ENCODE measurements around the gene DNAJC1.

- TF ChIP-seq RAD21 (IDR thresholded peaks at IDR 0.05; ENCODE audit: low read length) (no peak), POLR2A (IDR thresholded peaks at IDR 0.05; ENCODE audit: low read depth, low read length) (no peak), USF2 (IDR thresholded peaks at IDR 0.05; ENCODE audit: low read depth, low read length) (no peak), CTCF (conservative IDR thresholded peaks at IDR 0.05; ENCODE audit: low read depth, low read length) (no peak), ELK1 (IDR thresholded peaks at IDR 0.05; ENCODE audit: borderline replicate concordance, low read depth, low read length) (no peak), CHD1 (IDR thresholded peaks at IDR 0.05; ENCODE audit: low read depth, low read length) (no peak), RFX5 (IDR thresholded peaks at IDR 0.05; ENCODE audit: low read depth, low read length) (no peak), BHLHE40 (IDR thresholded peaks at IDR 0.05; ENCODE audit: low read depth, low read length) (no peak), RCOR1 (IDR thresholded peaks at IDR 0.05; ENCODE audit: insufficient replicate concordance, low read length) (no peak), MAFK (IDR thresholded peaks at IDR 0.05; ENCODE audit: low read depth, low read length) (no peak), MXI1 (IDR thresholded peaks at IDR 0.05; ENCODE audit: borderline replicate concordance, low read depth, low read length) (no peak), NFE2L2 (IDR thresholded peaks at IDR 0.05; ENCODE audit: low read depth, low read length) (no peak)
These were observed 84.4 kb downstream of the DNAJC1 start for GRCh38 chr10:21919117-21919516.

Data from IMR-90 (cell line).